Esophagus squamous epithelium (tissue), 4 donors: ENCODE measurements around the gene CCNH.

Experiments used
- POLR2A ChIP-seq, 4 donors: fragments of 450-650 bp; IDR thresholded peaks; one replicate each; pipeline ENCODE4 v1.6.1; 2017; ENCODE audit warnings: antibody characterized with exemption in 4 of 4, mild to moderate bottlenecking in 4 of 4, moderate library complexity in 3 of 4
- TF ChIP-seq, protein P1 (sequence below), 6 experiments: fragments of 450-650 bp in 4 of 6; fragments of 200-600 bp in 2 of 6; sonication (generic) in 2 of 6; IDR thresholded peaks; one replicate each; pipeline ENCODE4 v1.5.1; 2016 to 2019; ENCODE audit warnings: antibody characterized with exemption in 6 of 6, mild to moderate bottlenecking in 4 of 6, moderate library complexity in 4 of 6

DNA sequence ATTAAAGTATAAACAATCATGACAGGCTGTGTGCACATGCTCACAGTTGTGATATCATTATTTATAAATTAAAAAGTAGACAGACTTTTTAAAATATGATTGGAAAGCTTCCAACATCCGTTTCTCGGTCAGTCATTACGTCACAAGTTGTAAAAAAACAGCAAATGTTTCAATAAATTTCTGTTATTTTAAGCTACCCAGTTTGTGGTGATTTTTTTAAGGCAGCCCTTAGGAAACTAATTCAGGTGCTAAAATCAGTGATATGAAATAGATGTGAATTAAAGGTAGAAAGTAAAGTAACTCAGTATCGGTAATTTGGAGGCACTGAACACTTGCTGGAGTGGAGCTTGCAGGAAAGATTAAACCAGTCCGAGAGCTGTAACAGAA is 1.2 kb downstream of the CCNH start:
- TF ChIP-seq, protein P1, sequence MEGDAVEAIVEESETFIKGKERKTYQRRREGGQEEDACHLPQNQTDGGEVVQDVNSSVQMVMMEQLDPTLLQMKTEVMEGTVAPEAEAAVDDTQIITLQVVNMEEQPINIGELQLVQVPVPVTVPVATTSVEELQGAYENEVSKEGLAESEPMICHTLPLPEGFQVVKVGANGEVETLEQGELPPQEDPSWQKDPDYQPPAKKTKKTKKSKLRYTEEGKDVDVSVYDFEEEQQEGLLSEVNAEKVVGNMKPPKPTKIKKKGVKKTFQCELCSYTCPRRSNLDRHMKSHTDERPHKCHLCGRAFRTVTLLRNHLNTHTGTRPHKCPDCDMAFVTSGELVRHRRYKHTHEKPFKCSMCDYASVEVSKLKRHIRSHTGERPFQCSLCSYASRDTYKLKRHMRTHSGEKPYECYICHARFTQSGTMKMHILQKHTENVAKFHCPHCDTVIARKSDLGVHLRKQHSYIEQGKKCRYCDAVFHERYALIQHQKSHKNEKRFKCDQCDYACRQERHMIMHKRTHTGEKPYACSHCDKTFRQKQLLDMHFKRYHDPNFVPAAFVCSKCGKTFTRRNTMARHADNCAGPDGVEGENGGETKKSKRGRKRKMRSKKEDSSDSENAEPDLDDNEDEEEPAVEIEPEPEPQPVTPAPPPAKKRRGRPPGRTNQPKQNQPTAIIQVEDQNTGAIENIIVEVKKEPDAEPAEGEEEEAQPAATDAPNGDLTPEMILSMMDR (IDR thresholded peaks at IDR 0.05), result no peak
- no peak for TF ChIP-seq POLR2A (IDR thresholded peaks at IDR 0.05)
